OCI-LY7 (cell line): ENCODE data around the gene AFDN. TPM values are rescaled to one million over a fixed set of nuclear protein-coding genes. Genes with fewer than 3 reads are reported as not detected.

Source experiments
- BruUV-seq: library from RNA; stranded (reverse); fragments of 400-500 nt; replicated peaks from 2 replicates; lab custom pipeline; 2021; lab: Mats Ljungman, UMichigan
- CTCF ChIA-PET: fragments of 300-600 bp; sonication (Branson Sonifier 250); formaldehyde crosslinking; loops from one replicate; lab custom pipeline; 2022; ENCODE audit warnings: antibody characterized with exemption; ENCODE audit not compliant: unreplicated experiment; lab: Charles Lee
- POLR2A ChIA-PET: fragments of 300-600 bp; sonication (Branson Sonifier 250); formaldehyde crosslinking; loops from one replicate; lab custom pipeline; 2022; ENCODE audit warnings: antibody characterized with exemption; lab: Charles Lee
- DNase-seq: peaks from one replicate; pipeline ENCODE4 v3.0.0-alpha.2; 2015; ENCODE audit warnings: low spot score
- H2AFZ ChIP-seq: fragments of 200-600 bp; sonication (generic), shearing (Covaris generic); 2 replicates; pipeline ENCODE4 v1.6.1; 2014; ENCODE audit warnings: mild to moderate bottlenecking, antibody characterized with exemption, low read length, moderate library complexity
- H3K27ac ChIP-seq: fragments of 200-600 bp; sonication (generic); 2 replicates; pipeline ENCODE4 v1.5.1; 2014; ENCODE audit warnings: mixed run types, low read depth, mild to moderate bottlenecking, moderate library complexity, low read length, inconsistent platforms; ENCODE audit not compliant: poor library complexity, severe bottlenecking
- H3K36me3 ChIP-seq: fragments of 200-600 bp; sonication (generic); 2 replicates; pipeline ENCODE4 v1.6.1; 2014; ENCODE audit warnings: mild to moderate bottlenecking, antibody characterized with exemption, low read length, moderate library complexity, mixed read lengths; ENCODE audit not compliant: insufficient read depth
- H3K4me1 ChIP-seq: fragments of 200-600 bp; sonication (generic); 2 replicates; pipeline ENCODE4 v1.5.1; 2014; ENCODE audit warnings: mild to moderate bottlenecking, low read length; ENCODE audit not compliant: insufficient read depth, poor library complexity, severe bottlenecking
- H3K4me2 ChIP-seq: fragments of 200-600 bp; sonication (generic); 2 replicates; pipeline ENCODE4 v1.6.1; 2014; ENCODE audit warnings: mild to moderate bottlenecking, low read length
- H3K4me3 ChIP-seq: fragments of 200-600 bp; sonication (generic); 2 replicates; pipeline ENCODE4 v1.5.1; 2014; ENCODE audit warnings: mild to moderate bottlenecking, low read depth, low read length; ENCODE audit not compliant: poor library complexity, severe bottlenecking
- H3K79me2 ChIP-seq: fragments of 200-600 bp; sonication (generic); 2 replicates; pipeline ENCODE4 v1.6.1; 2016; ENCODE audit warnings: low read depth, mild to moderate bottlenecking, low read length, moderate library complexity, mixed read lengths; ENCODE audit not compliant: insufficient read depth
- H3K9me2 ChIP-seq: fragments of 200-600 bp; sonication (generic); 2 replicates; pipeline ENCODE4 v1.6.1; 2016; ENCODE audit warnings: mild to moderate bottlenecking, low read length, mixed read lengths; ENCODE audit not compliant: insufficient read depth
- H3K9me3 ChIP-seq: fragments of 200-600 bp; sonication (generic); 2 replicates; pipeline ENCODE4 v1.6.1; 2014; ENCODE audit warnings: mild to moderate bottlenecking, mixed run types, low read length, mixed read lengths
- H4K20me1 ChIP-seq: fragments of 200-600 bp; sonication (generic); 2 replicates; pipeline ENCODE4 v1.6.1; 2014; ENCODE audit warnings: mild to moderate bottlenecking, antibody characterized with exemption, low read length, moderate library complexity, mixed read lengths; ENCODE audit not compliant: insufficient read depth
- CTCF ChIP-seq: fragments of 200-600 bp; sonication (generic); conservative IDR thresholded peaks from 2 replicates; pipeline ENCODE4 v1.5.1; 2014; ENCODE audit warnings: mild to moderate bottlenecking, antibody characterized with exemption, low read length, moderate library complexity, mixed read lengths
- EZH2phosphoT487 ChIP-seq: fragments of 200-600 bp; sonication (generic); IDR thresholded peaks from 2 replicates; pipeline ENCODE4 v1.6.1; 2018; ENCODE audit warnings: low read depth, borderline replicate concordance, mild to moderate bottlenecking, mixed run types, antibody characterized with exemption, low read length, moderate library complexity, mixed read lengths
- intact Hi-C: fragments of 100-400 bp; cut with micrococcal nuclease; formaldehyde crosslinking; loops from one replicate; pipeline ENCODE4 v1.10.0; 2022; ENCODE audit not compliant: unreplicated experiment
- total RNA-seq, 2 experiments: library from RNA; depleted of rRNA in 1 of 2; stranded (reverse); fragments of >200 nt in 1 of 2; shearing (Covaris generic) in 1 of 2; gene quantifications; 2 replicates each; pipeline ENCODE4 v1.2.3, GENCODE V29; 2014 to 2022

The AFDN gene
- total RNA-seq, 2 experiments from 2014 or later = 43.6 to 71.6 TPM

- H3K9me2 ChIP-seq = no peaks in the 10 kb centered on the region
- TF ChIP-seq EZH2phosphoT487 (no peak), CTCF (no peak)
- no peaks in the 10 kb centered on the region for H4K20me1 ChIP-seq
- H3K27ac ChIP-seq = no peak overlapping the region
- no peak overlapping the region for H2AFZ ChIP-seq
- no peak for DNase-seq
- H3K79me2 ChIP-seq = no peaks in the 10 kb centered on the region
- intact Hi-C loops = no loop called here
- H3K36me3 ChIP-seq = peaks cover 18% of the 10 kb centered on the region; the same call in 1 of the 2 replicates
- no peaks in the 10 kb centered on the region for H3K4me1 ChIP-seq
- no TSS peak for BruUV-seq
- CTCF ChIA-PET = no interaction called here
- no peaks in the 10 kb centered on the region for H3K9me3 ChIP-seq
- no peak overlapping the region for H3K4me3 ChIP-seq
- no peak overlapping the region for H3K4me2 ChIP-seq
- POLR2A ChIA-PET = interaction anchor here (0.7 kb wide), 1 partner anchor 35 kb away, joined by 3 read pairs; no protein-coding TSS in a partner anchor
These were observed 51.5 kb downstream of the AFDN start for GRCh38 chr6:167877994-167878779.

GRCh38 chr6:167879612-167880011, 52.9 kb downstream of the AFDN start:
- Histone ChIP-seq H3K4me2 (no peak overlapping the region), H2AFZ (no peak overlapping the region), H3K4me3 (no peak overlapping the region), H3K9me3 (no peaks in the 10 kb centered on the region), H3K36me3 (peaks cover 18% of the 10 kb centered on the region; the same call in 1 of the 2 replicates), H3K79me2 (no peaks in the 10 kb centered on the region), H3K27ac (no peak overlapping the region), H3K9me2 (no peaks in the 10 kb centered on the region), H3K4me1 (no peaks in the 10 kb centered on the region), H4K20me1 (no peaks in the 10 kb centered on the region)
- BruUV-seq = no TSS peak
- ChIA-PET POLR2A (interaction anchor here (0.5 to 0.6 kb wide), 2 partner anchors 14 to 71 kb away, joined by 3 read pairs; no protein-coding TSS in a partner anchor), CTCF (no interaction called here)
- TF ChIP-seq EZH2phosphoT487 (no peak), CTCF (no peak)
- DNase-seq = no peak
- intact Hi-C loops = no loop called here

- TF ChIP-seq CTCF (no peak), EZH2phosphoT487 (no peak)
- ChIA-PET POLR2A (interaction anchor here (0.6 kb wide), 1 partner anchor 49 kb away, joined by 3 read pairs; no protein-coding TSS in a partner anchor), CTCF (no interaction called here)
- H2AFZ ChIP-seq = no peak overlapping the region
- no TSS peak for BruUV-seq
- H3K4me2 ChIP-seq = no peak overlapping the region
- intact Hi-C loops = no loop called here
- H3K36me3 ChIP-seq = peaks cover 12% of the 10 kb centered on the region; the same call in 1 of the 2 replicates
- H3K4me3 ChIP-seq = no peak overlapping the region
- H3K4me1 ChIP-seq = no peaks in the 10 kb centered on the region
- no peak for DNase-seq
- H3K79me2 ChIP-seq = no peaks in the 10 kb centered on the region
- no peaks in the 10 kb centered on the region for H3K9me3 ChIP-seq
- no peaks in the 10 kb centered on the region for H3K9me2 ChIP-seq
- H4K20me1 ChIP-seq = no peaks in the 10 kb centered on the region
- no peak overlapping the region for H3K27ac ChIP-seq
These were observed 54.6 kb downstream of the AFDN start for GRCh38 chr6:167881327-167881726.
